ENCODE measurements around the gene COTL1. TPM values are rescaled to one million over a fixed set of nuclear protein-coding genes. Genes with fewer than 3 reads are reported as not detected.

Gene COTL1
- total and polyA plus RNA-seq, 9 of the 15 experiments (the other 6 are each of a cell fraction or from before 2014, with no cell fraction given) = 27.7 to 185 (median 72.5) TPM

DNA sequence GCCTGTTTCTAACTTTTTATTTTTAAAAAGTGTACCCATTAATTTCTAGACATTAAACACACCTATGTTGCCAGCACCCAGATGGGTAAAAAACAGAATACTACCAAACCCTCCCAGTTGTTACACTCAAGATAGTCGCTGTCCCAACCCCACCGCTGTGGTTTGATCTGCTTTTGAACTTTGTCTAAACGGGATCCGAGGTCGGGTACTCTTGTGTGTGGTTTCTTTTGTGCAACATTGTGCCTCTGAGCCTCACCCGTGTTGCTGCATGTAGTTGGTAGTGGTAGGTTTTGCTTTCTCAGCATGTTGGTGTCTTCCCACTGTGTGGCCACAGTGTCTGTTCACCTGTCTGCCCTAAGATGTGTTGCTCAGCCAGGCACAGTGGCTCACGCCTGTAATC, 34.7 kb upstream of the COTL1 start:
- BruUV-seq (replicated peaks) = no TSS peak
- Histone ChIP-seq H3K36me3 (ENCODE audit: control insufficient read depth, insufficient read depth, low read length) (peaks cover 52% of the 10 kb centered on the region; the same call in 2 of the 3 replicates), H3K27ac (ENCODE audit: extremely low read depth, low read depth, low read length) (no peak overlapping the region), H3K27me3 (ENCODE audit: control insufficient read depth in 2 of 2, insufficient read depth in 2 of 2, low read length in 2 of 2) (no peaks in the 10 kb centered on the region), H3K9ac (ENCODE audit: insufficient read depth in 1 of 2, low read depth in 2 of 2, low read length in 2 of 2) (no peak overlapping the region), H3K4me3 (no peak overlapping the region), H3K4me1 (replicated peaks in 1 of 2; ENCODE audit: control insufficient read depth in 2 of 2, insufficient read depth in 2 of 2, low read length in 2 of 2) (peaks cover 11 to 14% of the 10 kb centered on the region in 2 experiments; a peak in 4 of 5 replicates), H3K4me2 (ENCODE audit: insufficient read depth, low read length) (no peak overlapping the region), H3K9me1 (ENCODE audit: control insufficient read depth, insufficient read depth, low read length) (no peaks in the 10 kb centered on the region), H2AFZ (ENCODE audit: low read depth, low read length) (no peak overlapping the region), H3K9me3 (replicated peaks; ENCODE audit: control insufficient read depth, insufficient read depth, low read depth, low read length) (no peaks in the 10 kb centered on the region), H3K79me2 (ENCODE audit: control insufficient read depth, insufficient read depth, low read length) (peaks cover 14% of the 10 kb centered on the region), H4K20me1 (replicated peaks; ENCODE audit: control insufficient read depth, insufficient read depth, low read length) (0 out of 2 replicates have a peak, but pooled peaks cover 7% of the 10 kb centered on the region)
- ChIA-PET CTCF (ENCODE audit: low intra/inter-chr PET ratio) (no interaction called here), POLR2A (interaction anchor here (0.7 to 1.8 kb wide), 4 partner anchors 15 to 49 kb away, joined by 3 to 4 read pairs (median 3); no protein-coding TSS in a partner anchor)
- FAIRE-seq (no peak), DNase-seq (ENCODE audit: extremely low read depth in 1 of 4, low spot score in 3 of 4) (no peak), ATAC-seq (no peak)
- TF ChIP-seq SLC30A9 (CRISPR knock-in tag; IDR thresholded peaks at IDR 0.05) = no peak
- no peak for TF ChIP-seq POLR2A (conservative IDR thresholded peaks at IDR 0.05)
- TF ChIP-seq ZNF586 (CRISPR knock-in tag; conservative IDR thresholded peaks at IDR 0.05) = no peak
- TF ChIP-seq BRD4 (IDR thresholded peaks at IDR 0.05) = no peak
- no peak for TF ChIP-seq SMAD1 (IDR thresholded peaks at IDR 0.05; ENCODE audit: low read depth, low read length, partially characterized antibody)
- TF ChIP-seq EHMT2 (IDR thresholded peaks at IDR 0.05) = no peak
- no peak for TF ChIP-seq ZNF444 (CRISPR knock-in tag; IDR thresholded peaks at IDR 0.05)
- TF ChIP-seq ESRRB (CRISPR knock-in tag; IDR thresholded peaks at IDR 0.05; ENCODE audit: borderline replicate concordance) = no peak
- TF ChIP-seq TFAM (CRISPR knock-in tag; conservative IDR thresholded peaks at IDR 0.05) = no peak
- TF ChIP-seq, protein P1, sequence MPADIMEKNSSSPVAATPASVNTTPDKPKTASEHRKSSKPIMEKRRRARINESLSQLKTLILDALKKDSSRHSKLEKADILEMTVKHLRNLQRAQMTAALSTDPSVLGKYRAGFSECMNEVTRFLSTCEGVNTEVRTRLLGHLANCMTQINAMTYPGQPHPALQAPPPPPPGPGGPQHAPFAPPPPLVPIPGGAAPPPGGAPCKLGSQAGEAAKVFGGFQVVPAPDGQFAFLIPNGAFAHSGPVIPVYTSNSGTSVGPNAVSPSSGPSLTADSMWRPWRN (IDR thresholded peaks at IDR 0.05; ENCODE audit: low read depth) = no peak
- TF ChIP-seq KDM5B (IDR thresholded peaks at IDR 0.05; ENCODE audit: insufficient replicate concordance, low read depth, low read length) = no peak
- in situ Hi-C loops (cut with MboI) (no loop called here), intact Hi-C loops (cut with micrococcal nuclease) (no loop called here)
- WGBS (ENCODE audit: insufficient coverage, low coverage, missing lambda C conversion rate) = 87% methylated on average over 7 of the region's 7 CpGs

All from K562 (cell line).